ENCODE results near the gene EIF4E3.
A peak's percentile ranks its signal among the peaks of the same experiment; 100 is the strongest.

The EIF4E3 gene

DNA sequence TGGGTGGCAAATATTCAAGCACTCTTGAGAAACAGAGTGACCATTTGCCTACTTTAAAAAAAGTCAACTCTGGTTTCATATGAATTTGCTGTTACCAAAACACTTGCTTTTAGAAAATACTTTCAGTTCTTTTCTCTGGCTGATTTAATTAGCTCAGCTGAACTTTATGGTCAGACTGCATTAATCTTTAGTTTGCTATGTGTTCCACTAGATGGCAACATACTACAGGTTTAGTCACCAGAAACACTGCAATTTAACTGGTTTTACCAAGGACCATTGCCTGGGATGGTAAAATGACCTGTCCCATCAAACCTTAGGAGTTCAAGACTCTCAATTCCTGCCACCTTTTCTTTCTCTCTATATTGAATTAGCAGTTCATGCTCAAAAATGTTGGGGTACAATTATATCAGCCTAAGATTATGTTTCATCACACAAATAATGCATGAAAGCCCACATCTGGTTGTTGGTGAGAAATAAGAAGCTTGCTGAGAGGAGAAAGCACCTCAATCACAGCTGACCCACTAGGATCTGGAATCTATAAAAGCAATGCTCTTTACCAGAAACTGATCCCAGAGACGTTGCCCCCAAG lies 14.2 kb downstream of the EIF4E3 start:
- DNase-seq (ENCODE audit: insufficient read length, low spot score), result no peak
- TF ChIP-seq TAF1 (IDR thresholded peaks at IDR 0.05; ENCODE audit: low read depth, low read length) (no peak), SPI1 (IDR thresholded peaks at IDR 0.05; ENCODE audit: low read depth, low read length) (no peak), POLR2A (IDR thresholded peaks at IDR 0.05; ENCODE audit: low read depth, low read length) (no peak), POLR2AphosphoS5 (IDR thresholded peaks at IDR 0.05; ENCODE audit: low read depth, low read length) (no peak), PAX5 (IDR thresholded peaks at IDR 0.05; ENCODE audit: insufficient read depth, low read length, severe bottlenecking) (no peak)
- peak; percentile 89 for FAIRE-seq

DNA sequence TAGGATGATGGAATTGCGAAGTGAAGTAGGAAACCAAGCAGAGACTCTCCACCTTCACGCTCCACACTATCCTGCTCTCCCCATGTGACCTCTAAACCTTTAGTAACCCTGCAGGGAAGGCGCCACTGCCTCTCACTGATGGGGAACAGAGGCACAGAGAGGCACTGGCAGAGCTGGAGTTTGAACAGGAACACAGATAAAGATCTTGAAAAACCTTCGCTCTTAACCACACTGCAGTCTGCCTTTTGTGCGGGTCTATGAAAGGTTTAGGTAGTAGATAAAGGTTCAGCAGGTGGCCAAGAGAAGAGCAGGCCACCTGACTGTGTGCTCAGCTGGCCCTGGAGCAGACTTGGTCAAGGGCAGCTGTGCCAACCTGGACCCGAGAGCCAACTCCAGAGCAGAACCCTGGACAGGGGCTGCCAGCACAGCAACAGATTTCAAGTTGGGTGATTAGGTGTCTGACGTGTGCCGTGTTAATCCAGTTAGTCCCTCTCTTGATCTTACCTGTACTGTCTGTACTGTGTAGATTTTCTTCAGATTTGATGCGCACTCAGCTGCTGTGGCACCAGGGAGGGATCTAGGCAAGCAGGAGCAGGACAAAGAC lies 15.2 kb downstream of the EIF4E3 start:
- TF ChIP-seq POLR2A (IDR thresholded peaks at IDR 0.05; ENCODE audit: low read depth, low read length), result no peak
- TF ChIP-seq TAF1 (IDR thresholded peaks at IDR 0.05; ENCODE audit: low read depth, low read length), result no peak
- TF ChIP-seq SPI1 (IDR thresholded peaks at IDR 0.05; ENCODE audit: low read depth, low read length), result no peak
- no peak for TF ChIP-seq POU2F2 (IDR thresholded peaks at IDR 0.05; ENCODE audit: low read depth, low read length)
- TF ChIP-seq PAX5 (IDR thresholded peaks at IDR 0.05; ENCODE audit: insufficient read depth, low read length, severe bottlenecking), result no peak
- no peak for TF ChIP-seq POLR2AphosphoS5 (IDR thresholded peaks at IDR 0.05; ENCODE audit: low read depth, low read length)
- no peak for DNase-seq (ENCODE audit: insufficient read length, low spot score)
- no peak for FAIRE-seq

DNA sequence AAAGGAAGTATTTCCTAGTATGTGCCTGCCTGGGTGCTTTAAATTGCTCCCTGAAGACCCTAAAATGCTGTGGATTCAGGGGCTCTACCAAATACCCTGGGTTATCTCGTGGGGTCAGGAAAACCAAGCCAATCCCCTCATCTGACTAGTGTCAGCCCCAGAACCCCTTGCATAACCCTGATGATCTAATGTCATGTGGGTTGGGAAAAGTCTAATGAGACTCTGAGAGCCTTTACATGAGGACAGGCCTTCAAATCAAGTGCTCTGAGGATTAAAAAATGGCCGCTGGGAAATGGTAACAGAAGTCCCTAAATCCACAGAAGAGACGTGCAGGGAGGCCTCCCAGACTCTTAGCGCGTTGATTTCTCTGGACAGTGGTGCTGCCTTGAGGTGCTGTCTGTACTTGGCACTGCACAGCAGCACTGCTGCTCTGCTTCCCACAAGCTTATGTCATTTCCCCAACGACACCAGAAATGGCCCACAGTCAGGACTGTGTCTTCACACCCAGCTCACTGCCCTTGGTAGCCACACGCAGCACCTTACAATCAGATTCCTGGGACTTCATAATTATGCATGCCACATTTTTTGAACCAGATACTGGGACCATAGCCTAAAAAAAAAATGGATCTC lies 16.6 kb downstream of the EIF4E3 start:
- TF ChIP-seq TAF1 (IDR thresholded peaks at IDR 0.05; ENCODE audit: low read depth, low read length), result no peak
- TF ChIP-seq POU2F2 (IDR thresholded peaks at IDR 0.05; ENCODE audit: low read depth, low read length), result no peak
- TF ChIP-seq POLR2A (IDR thresholded peaks at IDR 0.05; ENCODE audit: low read depth, low read length), result no peak
- TF ChIP-seq PAX5 (IDR thresholded peaks at IDR 0.05; ENCODE audit: insufficient read depth, low read length, severe bottlenecking), result no peak
- no peak for TF ChIP-seq POLR2AphosphoS5 (IDR thresholded peaks at IDR 0.05; ENCODE audit: low read depth, low read length)
- no peak for TF ChIP-seq SPI1 (IDR thresholded peaks at IDR 0.05; ENCODE audit: low read depth, low read length)
- no peak for DNase-seq (ENCODE audit: insufficient read length, low spot score)
- no peak for FAIRE-seq

DNA sequence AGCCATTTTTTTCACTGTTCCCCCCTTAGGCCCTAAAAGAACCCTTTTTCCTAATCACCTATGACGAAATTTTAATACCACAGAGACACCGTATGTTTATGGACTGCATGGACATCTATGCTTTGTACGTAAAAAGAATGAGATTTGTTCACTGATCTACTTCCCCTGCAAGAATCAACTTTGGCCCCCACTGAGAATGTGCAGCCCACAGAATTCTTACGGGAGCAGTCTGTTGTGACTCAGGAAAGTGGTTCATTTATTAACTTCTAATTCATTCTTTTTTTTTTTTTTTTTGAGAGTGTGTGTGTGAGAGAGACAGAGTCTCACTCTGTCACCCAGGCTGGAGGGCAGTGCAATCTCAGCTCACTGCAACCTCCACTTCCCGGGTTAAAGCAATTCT lies 17.6 kb downstream of the EIF4E3 start:
- no peak for TF ChIP-seq POLR2A (IDR thresholded peaks at IDR 0.05; ENCODE audit: low read depth, low read length)
- no peak for TF ChIP-seq POU2F2 (IDR thresholded peaks at IDR 0.05; ENCODE audit: low read depth, low read length)
- no peak for TF ChIP-seq PAX5 (IDR thresholded peaks at IDR 0.05; ENCODE audit: insufficient read depth, low read length, severe bottlenecking)
- TF ChIP-seq SPI1 (IDR thresholded peaks at IDR 0.05; ENCODE audit: low read depth, low read length), result no peak
- TF ChIP-seq TAF1 (IDR thresholded peaks at IDR 0.05; ENCODE audit: low read depth, low read length), result no peak
- no peak for TF ChIP-seq POLR2AphosphoS5 (IDR thresholded peaks at IDR 0.05; ENCODE audit: low read depth, low read length)
- no peak for DNase-seq (ENCODE audit: insufficient read length, low spot score)
- FAIRE-seq, result no peak

DNA sequence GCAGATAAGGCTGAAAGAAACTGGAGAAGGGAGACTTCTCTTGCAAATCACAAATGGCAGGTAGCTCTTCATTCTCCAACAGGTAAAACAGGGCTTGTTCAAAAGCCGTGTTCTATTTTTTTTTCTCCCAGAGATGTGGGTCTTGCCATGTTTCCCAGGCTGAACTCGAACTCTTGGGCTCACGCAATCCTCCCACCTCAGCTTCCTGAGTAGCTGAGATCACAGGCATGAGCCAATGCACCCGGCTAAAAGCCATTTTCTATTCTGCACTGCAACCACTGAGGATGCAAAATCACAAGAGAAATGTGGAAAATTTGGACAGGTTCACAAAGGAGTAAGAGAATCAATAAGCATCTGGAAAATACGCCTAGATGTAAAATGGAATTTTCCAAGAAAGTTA lies 19.5 kb downstream of the EIF4E3 start:
- DNase-seq (ENCODE audit: insufficient read length, low spot score), result no peak
- TF ChIP-seq POLR2A (IDR thresholded peaks at IDR 0.05; ENCODE audit: low read depth, low read length) (no peak), POLR2AphosphoS5 (IDR thresholded peaks at IDR 0.05; ENCODE audit: low read depth, low read length) (no peak), PAX5 (IDR thresholded peaks at IDR 0.05; ENCODE audit: insufficient read depth, low read length, severe bottlenecking) (no peak), SPI1 (IDR thresholded peaks at IDR 0.05; ENCODE audit: low read depth, low read length) (no peak), TAF1 (IDR thresholded peaks at IDR 0.05; ENCODE audit: low read depth, low read length) (no peak), POU2F2 (IDR thresholded peaks at IDR 0.05; ENCODE audit: low read depth, low read length) (no peak)
- no peak for FAIRE-seq

DNA sequence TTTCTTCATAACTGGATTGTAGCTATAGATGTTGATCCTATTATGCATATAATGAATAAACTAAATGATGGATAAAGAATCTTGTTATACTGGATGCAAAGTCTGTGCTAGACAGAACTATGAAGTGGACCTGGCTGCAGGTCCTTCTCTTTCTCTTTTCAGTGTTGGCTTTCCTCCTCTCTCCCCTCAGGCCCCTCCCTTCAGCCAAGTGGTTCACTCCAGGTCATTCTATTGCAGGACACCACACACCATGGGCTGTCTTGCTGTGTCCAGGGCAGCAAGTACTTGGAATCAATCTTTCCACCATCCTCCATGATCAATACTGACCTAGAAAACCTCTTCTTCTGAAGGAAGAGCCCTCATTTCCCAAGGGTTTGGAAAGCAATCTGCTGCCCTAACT lies 20.3 kb downstream of the EIF4E3 start:
- no peak for DNase-seq (ENCODE audit: insufficient read length, low spot score)
- no peak for TF ChIP-seq POLR2AphosphoS5 (IDR thresholded peaks at IDR 0.05; ENCODE audit: low read depth, low read length)
- TF ChIP-seq SPI1 (IDR thresholded peaks at IDR 0.05; ENCODE audit: low read depth, low read length), result no peak
- no peak for TF ChIP-seq TAF1 (IDR thresholded peaks at IDR 0.05; ENCODE audit: low read depth, low read length)
- no peak for TF ChIP-seq POU2F2 (IDR thresholded peaks at IDR 0.05; ENCODE audit: low read depth, low read length)
- TF ChIP-seq POLR2A (IDR thresholded peaks at IDR 0.05; ENCODE audit: low read depth, low read length), result no peak
- no peak for TF ChIP-seq PAX5 (IDR thresholded peaks at IDR 0.05; ENCODE audit: insufficient read depth, low read length, severe bottlenecking)
- no peak for FAIRE-seq

DNA sequence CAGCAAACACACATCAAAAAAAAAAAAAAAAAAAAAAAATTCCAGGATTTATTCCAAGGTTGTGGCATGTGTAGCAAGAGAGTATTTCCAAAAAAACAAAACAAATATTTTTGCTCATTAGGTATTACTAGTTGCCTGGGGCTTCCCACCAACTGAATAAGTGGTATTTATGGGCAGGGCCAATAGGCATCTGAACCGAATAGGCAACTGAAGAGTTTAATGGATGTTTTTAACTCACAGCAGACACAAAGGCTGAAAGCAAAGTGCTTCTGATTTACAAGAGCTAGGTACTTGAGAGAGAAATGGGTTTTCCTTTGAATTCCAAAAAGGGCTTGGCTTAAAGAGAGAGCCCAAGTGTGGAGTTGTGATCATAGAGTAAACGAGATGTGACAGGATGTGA lies 21.4 kb downstream of the EIF4E3 start:
- no peak for DNase-seq (ENCODE audit: insufficient read length, low spot score)

DNA sequence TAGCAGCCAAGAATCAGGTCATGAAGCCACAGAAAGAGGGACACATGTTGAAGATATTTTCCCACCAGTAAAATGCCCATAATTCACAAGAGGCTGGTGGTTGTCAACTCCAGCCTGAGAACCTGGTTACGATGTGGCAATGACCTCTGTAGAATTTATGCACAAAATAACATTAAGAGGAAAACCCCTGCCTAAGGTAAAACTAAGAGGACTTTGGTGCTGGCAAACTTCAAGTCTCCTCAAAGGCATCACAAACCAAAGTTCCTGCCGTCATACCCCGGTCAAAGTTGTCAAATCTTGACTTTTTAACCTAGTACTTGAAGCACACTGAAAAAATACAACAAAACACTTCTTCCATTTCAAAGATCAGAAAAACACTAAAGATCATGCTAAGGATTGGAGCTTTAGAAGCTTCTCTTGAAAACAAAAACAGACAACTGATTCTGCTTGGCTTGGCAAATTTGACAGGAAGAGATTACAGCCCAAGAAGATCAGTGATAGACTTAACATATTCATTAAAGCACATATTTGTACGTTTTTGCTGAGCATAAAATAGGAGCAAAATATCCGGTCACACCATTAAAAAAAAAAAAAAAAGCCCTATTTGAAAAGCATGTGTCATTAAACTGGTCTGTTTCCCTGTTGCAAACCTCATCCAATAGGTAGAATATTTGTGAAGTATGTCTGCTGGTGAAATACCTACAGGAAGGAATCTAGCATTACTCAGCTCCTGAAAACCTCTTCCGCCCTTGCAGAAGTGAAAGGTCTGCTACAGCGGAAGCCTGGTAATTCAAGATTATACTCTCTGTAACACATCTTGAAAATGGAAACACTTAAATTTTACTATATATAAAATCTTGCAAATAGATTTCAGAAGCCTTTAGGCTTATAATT lies 22.8 kb downstream of the EIF4E3 start:
- FAIRE-seq, result no peak
- peak; percentile 17; the same call in 1 of the 2 replicates for TF ChIP-seq SPI1 (IDR thresholded peaks at IDR 0.05; ENCODE audit: low read depth, low read length)
- TF ChIP-seq POLR2A (IDR thresholded peaks at IDR 0.05; ENCODE audit: low read depth, low read length), result no peak
- no peak for DNase-seq (ENCODE audit: insufficient read length, low spot score)

More for the DNA sequence above, 21.4 kb downstream of the EIF4E3 start:
- no peak for FAIRE-seq
- TF ChIP-seq POU2F2 (IDR thresholded peaks at IDR 0.05; ENCODE audit: low read depth, low read length) (no peak), POLR2AphosphoS5 (IDR thresholded peaks at IDR 0.05; ENCODE audit: low read depth, low read length) (no peak), POLR2A (IDR thresholded peaks at IDR 0.05; ENCODE audit: low read depth, low read length) (no peak), PAX5 (IDR thresholded peaks at IDR 0.05; ENCODE audit: insufficient read depth, low read length, severe bottlenecking) (no peak), TAF1 (IDR thresholded peaks at IDR 0.05; ENCODE audit: low read depth, low read length) (no peak), SPI1 (IDR thresholded peaks at IDR 0.05; ENCODE audit: low read depth, low read length) (no peak)

DNA sequence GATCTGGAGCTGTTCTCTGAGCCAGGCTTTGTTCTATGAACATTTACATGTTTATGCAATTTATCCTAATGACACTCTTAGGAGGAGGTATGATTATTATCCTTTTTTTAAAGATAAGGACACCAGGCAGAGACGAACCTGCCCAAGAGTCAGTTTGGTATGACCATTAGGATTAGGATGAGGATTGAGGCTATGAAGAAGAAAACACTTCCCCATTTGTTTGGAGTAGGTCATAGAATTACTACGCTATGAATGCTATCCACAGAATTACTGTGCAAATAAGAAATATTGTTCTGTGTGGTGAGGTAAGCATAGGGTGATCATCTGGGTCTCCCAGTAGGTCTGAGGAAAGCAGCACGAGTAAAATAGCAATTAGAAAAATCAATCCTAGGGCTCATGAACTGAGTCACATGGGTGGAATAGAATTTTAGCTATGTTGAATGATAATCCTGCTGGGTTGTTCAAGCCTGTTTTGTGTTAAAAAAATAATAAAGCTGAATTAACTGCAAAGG lies 23.9 kb downstream of the EIF4E3 start:
- TF ChIP-seq TAF1 (IDR thresholded peaks at IDR 0.05; ENCODE audit: low read depth, low read length) (no peak), SPI1 (IDR thresholded peaks at IDR 0.05; ENCODE audit: low read depth, low read length) (no peak), POLR2AphosphoS5 (IDR thresholded peaks at IDR 0.05; ENCODE audit: low read depth, low read length) (no peak), POLR2A (IDR thresholded peaks at IDR 0.05; ENCODE audit: low read depth, low read length) (no peak), PAX5 (IDR thresholded peaks at IDR 0.05; ENCODE audit: insufficient read depth, low read length, severe bottlenecking) (no peak), POU2F2 (IDR thresholded peaks at IDR 0.05; ENCODE audit: low read depth, low read length) (no peak)
- FAIRE-seq, result no peak
- DNase-seq (ENCODE audit: insufficient read length, low spot score), result no peak

Data from GM12891 (cell line).